ENCODE measurements around the gene SELENON. TPM values are rescaled to one million over a fixed set of nuclear protein-coding genes. Genes with fewer than 3 reads are reported as not detected.

Gene SELENON
- total RNA-seq, 6 experiments from 2014 or later: 48.1 to 64.5 (median 58.8) TPM

DNA sequence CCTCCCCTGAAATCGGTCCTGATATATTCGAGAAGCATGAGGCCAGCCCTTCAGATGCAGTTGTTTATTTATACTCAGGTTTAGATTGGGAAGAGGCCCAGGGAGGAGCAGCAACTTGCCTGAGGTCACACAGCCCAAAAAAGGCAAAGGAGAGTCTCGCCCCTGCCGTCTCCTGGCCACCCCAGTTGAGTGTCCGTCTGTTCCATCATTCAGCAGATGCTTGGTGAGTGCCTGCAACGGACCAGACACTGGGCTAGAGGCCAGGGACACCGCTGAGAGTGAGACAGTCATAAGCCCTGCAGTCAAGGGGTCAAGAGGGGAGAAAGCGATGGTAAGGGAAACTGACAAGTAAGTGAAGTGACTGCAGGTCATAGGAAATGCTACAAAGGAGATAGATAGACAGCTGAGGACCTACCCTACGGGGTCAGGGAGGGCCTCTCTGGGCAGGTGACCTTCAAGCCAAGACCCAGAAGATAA, 15.4 kb upstream of the SELENON start:
- Mint-ChIP-seq H3K36me3 (ENCODE audit: low read depth) (no peaks in the 10 kb centered on the region), H3K27me3 (ENCODE audit: insufficient read depth) (peaks cover 23% of the 10 kb centered on the region), H3K9me3 (no peaks in the 10 kb centered on the region), H3K4me3 (no peak overlapping the region), H3K27ac (no peak overlapping the region), H3K4me1 (ENCODE audit: low read depth) (peaks cover 28% of the 10 kb centered on the region)
- TF ChIP-seq, protein P1, sequence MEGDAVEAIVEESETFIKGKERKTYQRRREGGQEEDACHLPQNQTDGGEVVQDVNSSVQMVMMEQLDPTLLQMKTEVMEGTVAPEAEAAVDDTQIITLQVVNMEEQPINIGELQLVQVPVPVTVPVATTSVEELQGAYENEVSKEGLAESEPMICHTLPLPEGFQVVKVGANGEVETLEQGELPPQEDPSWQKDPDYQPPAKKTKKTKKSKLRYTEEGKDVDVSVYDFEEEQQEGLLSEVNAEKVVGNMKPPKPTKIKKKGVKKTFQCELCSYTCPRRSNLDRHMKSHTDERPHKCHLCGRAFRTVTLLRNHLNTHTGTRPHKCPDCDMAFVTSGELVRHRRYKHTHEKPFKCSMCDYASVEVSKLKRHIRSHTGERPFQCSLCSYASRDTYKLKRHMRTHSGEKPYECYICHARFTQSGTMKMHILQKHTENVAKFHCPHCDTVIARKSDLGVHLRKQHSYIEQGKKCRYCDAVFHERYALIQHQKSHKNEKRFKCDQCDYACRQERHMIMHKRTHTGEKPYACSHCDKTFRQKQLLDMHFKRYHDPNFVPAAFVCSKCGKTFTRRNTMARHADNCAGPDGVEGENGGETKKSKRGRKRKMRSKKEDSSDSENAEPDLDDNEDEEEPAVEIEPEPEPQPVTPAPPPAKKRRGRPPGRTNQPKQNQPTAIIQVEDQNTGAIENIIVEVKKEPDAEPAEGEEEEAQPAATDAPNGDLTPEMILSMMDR (IDR thresholded peaks at IDR 0.05): no peak
- peak; percentile 23 for DNase-seq

DNA sequence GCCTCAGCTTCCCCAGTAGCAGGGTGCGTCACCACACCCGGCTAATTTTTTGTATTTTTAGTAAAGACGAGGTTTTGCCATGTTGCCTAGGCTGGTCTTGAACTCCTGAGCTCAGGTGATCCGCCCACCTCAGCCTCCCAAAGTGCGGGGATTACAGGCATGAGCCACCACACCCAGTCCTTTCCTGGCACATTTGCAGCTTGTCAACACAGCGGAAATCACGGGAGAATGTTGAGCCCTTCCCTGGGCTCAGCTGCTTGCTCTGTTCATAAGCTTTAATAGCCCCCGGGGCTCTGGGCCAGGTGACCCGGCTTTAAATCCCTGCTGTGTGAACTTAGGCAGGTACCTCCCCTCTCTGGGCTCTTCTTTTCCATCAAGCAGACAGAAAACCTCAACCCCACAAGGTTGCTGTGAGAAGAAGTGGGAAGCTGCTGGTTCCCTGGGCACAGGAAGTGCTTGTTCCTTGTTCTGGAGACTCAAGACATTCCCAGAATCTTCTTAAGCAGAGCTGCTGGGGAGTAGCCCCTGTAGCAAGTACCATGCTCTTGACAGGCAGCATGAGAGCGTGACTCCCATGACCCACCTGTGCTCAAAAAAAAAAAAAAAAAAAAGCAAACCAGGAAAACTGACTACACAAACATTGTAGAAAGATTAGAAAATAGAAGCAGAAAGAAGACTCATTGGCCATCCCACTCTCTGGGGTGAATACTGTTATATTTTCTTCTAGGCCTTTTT, 14.5 kb upstream of the SELENON start:
- TF ChIP-seq, protein P1 (IDR thresholded peaks at IDR 0.05): no peak
- Mint-ChIP-seq H3K9me3 (no peaks in the 10 kb centered on the region), H3K4me3 (no peak overlapping the region), H3K27me3 (ENCODE audit: insufficient read depth) (peaks cover 26% of the 10 kb centered on the region), H3K36me3 (ENCODE audit: low read depth) (peaks cover 6% of the 10 kb centered on the region; the same call in 1 of the 2 replicates), H3K4me1 (ENCODE audit: low read depth) (peaks cover 28% of the 10 kb centered on the region), H3K27ac (no peak overlapping the region)
- DNase-seq: no peak

DNA sequence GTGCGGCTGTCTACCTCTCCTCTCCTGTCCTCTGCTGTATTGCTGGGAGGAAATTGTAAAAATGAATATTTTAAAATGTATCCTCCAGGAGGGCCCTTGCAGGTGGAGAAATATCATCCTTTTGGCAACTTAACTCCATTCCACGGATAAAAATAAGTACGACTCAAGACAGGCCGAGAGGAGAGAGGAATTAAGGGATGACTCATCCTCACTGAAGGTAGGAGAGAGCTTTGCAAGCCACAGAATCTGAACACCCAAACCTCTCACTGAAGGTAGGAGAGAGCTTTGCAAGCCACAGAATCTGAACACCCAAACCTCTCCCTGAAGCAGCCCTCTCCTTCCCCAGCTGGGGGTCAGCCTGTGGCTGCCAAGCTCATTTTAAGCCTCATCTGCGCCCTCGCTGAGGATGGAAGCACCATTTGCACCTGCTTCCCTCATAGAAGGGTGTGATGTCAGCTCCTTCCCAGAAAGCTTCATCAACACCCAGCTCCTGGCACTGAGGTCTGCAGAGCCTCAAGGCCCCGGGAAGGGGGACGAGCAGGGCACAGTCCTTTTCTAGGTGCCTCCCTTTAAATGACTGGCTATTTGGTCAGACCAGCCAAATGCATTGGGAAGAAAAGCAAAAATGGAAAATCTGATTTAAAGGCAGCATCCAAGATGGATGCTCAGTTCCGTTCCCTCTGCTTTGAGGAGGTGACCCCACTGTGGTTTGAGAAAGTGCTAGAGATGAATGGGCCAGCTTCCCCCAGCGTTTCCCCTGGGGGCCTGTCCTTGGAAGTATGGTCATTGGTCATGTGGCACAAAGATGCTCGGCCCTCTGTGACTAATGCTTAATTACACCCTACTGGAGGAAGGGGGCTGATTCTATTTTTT, 12.9 kb upstream of the SELENON start:
- H3K4me3 Mint-ChIP-seq: no peak overlapping the region
- TF ChIP-seq, protein P1 (IDR thresholded peaks at IDR 0.05): no peak
- peaks cover 28% of the 10 kb centered on the region for H3K4me1 Mint-ChIP-seq (ENCODE audit: low read depth)
- no peak overlapping the region for H3K27ac Mint-ChIP-seq
- H3K9me3 Mint-ChIP-seq: no peaks in the 10 kb centered on the region
- H3K27me3 Mint-ChIP-seq (ENCODE audit: insufficient read depth): peaks cover 38% of the 10 kb centered on the region
- peak; percentile 48 for DNase-seq
- H3K36me3 Mint-ChIP-seq (ENCODE audit: low read depth): peaks cover 6% of the 10 kb centered on the region; the same call in 1 of the 2 replicates

DNA sequence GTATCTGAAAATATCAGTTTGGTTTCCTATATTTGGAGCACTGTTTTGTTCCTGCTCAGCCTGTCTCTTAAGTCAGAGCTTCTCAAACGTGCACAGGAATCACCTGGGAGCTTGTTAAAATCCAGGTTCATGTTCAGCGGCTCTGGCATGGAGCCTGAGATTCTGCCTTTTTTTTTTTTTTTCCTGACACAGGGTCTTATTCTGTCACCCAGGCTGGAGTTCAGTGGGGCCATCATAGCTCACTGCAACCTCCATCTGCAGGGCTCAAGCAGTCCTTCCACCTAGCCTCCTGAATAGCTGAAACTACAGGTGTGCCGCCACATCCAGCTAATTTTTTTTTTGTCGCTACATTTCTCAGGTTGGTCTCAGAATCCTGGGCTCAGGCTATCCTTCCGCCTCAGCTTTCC, 12.2 kb upstream of the SELENON start:
- Mint-ChIP-seq H3K4me1 (ENCODE audit: low read depth) (peaks cover 28% of the 10 kb centered on the region), H3K27me3 (ENCODE audit: insufficient read depth) (peaks cover 39% of the 10 kb centered on the region), H3K36me3 (ENCODE audit: low read depth) (peaks cover 6% of the 10 kb centered on the region; the same call in 1 of the 2 replicates), H3K27ac (no peak overlapping the region), H3K4me3 (no peak overlapping the region), H3K9me3 (no peaks in the 10 kb centered on the region)
- TF ChIP-seq, protein P1 (IDR thresholded peaks at IDR 0.05): no peak
- DNase-seq: no peak

DNA sequence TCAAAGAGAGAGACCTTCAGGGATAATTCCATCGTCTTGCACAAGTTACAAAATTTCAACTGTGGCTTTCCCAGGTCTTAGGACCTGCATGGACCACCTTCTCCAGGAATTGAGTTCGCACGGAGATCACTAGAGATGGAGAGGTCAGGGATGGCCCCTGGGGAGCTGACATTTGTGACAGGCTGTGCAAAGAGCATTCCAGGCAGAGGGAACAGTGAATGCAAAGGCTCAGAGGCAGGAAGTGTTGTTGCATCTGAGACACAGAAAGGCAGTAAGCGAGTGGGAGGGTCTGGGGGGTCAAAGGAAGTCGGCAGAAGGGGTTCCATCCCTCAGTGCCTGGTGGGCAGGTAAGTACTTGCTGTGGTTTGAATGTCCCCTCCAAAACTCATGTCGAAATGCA, 9.5 kb upstream of the SELENON start:
- peaks cover 38% of the 10 kb centered on the region for H3K27me3 Mint-ChIP-seq (ENCODE audit: insufficient read depth)
- H3K9me3 Mint-ChIP-seq: no peaks in the 10 kb centered on the region
- H3K27ac Mint-ChIP-seq: no peak overlapping the region
- TF ChIP-seq, protein P1 (IDR thresholded peaks at IDR 0.05): no peak
- H3K36me3 Mint-ChIP-seq (ENCODE audit: low read depth): peaks cover 6% of the 10 kb centered on the region; the same call in 1 of the 2 replicates
- peaks cover 28% of the 10 kb centered on the region for H3K4me1 Mint-ChIP-seq (ENCODE audit: low read depth)
- no peak for DNase-seq
- H3K4me3 Mint-ChIP-seq: no peak overlapping the region

All from HFFc6 (cell line).